ENCODE data around the gene EEF1AKMT4.

Gene EEF1AKMT4

DNA sequence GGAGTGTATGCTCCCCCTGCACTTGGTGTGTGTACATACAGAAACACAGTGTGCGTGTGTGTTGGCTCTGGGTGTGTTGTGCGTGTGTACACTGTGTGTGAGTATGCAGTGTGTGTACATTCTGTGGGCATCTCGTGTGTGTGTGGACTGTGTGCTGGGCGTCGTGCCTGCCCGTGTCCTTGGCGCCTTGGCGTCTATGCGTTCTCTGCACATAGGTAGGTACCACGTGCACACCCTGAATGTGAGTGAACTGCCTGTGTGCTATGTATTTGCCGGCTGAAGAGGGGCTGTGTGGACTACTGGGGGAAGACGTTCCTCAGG lies 25.9 kb downstream of the EEF1AKMT4 start:
- H3K4me3 ChIP-seq: no peak overlapping the region
- H3K27ac ChIP-seq: no peak overlapping the region
- TF ChIP-seq, protein P1, sequence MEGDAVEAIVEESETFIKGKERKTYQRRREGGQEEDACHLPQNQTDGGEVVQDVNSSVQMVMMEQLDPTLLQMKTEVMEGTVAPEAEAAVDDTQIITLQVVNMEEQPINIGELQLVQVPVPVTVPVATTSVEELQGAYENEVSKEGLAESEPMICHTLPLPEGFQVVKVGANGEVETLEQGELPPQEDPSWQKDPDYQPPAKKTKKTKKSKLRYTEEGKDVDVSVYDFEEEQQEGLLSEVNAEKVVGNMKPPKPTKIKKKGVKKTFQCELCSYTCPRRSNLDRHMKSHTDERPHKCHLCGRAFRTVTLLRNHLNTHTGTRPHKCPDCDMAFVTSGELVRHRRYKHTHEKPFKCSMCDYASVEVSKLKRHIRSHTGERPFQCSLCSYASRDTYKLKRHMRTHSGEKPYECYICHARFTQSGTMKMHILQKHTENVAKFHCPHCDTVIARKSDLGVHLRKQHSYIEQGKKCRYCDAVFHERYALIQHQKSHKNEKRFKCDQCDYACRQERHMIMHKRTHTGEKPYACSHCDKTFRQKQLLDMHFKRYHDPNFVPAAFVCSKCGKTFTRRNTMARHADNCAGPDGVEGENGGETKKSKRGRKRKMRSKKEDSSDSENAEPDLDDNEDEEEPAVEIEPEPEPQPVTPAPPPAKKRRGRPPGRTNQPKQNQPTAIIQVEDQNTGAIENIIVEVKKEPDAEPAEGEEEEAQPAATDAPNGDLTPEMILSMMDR (IDR thresholded peaks at IDR 0.05): no peak
- DNase-seq (ENCODE audit: low spot score): no peak

DNA sequence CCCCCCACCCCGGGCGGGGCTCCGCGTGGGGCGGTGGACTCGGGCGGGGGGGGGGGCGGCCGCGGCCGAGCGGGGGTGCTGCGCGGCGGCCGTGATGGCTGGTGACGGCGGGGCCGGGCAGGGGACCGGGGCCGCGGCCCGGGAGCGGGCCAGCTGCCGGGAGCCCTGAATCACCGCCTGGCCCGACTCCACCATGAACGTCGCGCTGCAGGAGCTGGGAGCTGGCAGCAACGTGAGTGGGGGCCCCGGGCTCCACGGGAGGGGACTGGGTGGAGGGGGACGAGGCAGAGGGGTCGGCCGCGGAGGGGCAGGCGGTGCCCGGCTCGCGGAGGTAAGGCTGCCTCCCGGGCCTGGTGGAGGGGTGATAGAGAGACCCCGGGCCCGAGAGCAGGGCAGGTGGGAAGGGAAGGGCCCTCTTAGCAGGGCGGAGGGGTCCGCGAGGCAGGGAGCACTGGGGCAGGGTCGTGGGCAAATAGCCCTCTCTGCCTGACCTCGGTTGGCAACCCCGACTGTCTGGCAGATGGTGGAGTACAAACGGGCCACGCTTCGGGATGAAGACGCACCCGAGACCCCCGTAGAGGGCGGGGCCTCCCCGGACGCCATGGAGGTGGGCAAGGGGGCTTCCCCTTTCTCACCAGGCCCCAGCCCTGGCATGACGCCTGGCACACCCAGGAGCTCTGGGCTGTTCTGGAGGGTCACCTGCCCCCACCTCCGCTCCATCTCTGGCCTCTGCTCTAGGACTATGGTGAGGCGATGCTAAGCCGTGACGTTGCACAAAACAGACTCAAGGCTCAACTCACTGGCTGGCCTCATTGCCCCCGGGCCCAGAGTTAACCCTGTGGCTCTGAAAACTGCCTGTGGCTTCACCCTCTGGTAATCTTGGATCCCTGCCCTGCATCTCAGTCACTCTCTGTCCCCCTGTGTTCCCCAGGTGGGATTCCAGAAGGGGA lies 26.8 kb downstream of the EEF1AKMT4 start, which contains the start of gene ECE2:
Gene ECE2, plus strand, starts transcription at position 62 of the 950 bp plus-strand sequence. Its CDS starts 132 bp downstream, at position 194.
- DNase-seq (ENCODE audit: low spot score): peak; percentile 43
- Histone ChIP-seq H3K4me3 (peak within 1 kb of the TSS; percentile 54), H3K27ac (no peak within 1 kb of the TSS)
- TF ChIP-seq, protein P1 (IDR thresholded peaks at IDR 0.05): no peak

DNA sequence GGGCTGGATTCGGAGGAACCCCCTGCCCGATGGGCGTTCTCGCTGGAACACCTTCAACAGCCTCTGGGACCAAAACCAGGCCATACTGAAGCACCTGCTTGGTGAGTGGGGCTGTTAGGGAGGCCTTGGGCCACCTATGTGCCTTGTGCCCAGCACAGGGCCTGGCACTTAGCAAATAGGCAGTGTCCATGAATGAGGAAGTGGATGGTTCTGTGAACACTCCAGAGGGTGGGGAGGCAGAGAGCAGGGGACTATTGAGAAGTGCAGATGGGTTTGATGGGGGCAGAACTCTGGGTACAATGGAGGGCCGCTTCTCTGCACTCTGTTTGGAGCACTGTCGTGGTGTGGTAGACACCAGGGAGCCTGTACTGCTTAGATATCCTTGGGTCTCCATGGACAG lies 27.9 kb downstream of the EEF1AKMT4 start:
- Histone ChIP-seq H3K4me3 (no peak overlapping the region), H3K27ac (no peak overlapping the region)
- TF ChIP-seq, protein P1 (IDR thresholded peaks at IDR 0.05): no peak
- DNase-seq (ENCODE audit: low spot score): no peak

DNA sequence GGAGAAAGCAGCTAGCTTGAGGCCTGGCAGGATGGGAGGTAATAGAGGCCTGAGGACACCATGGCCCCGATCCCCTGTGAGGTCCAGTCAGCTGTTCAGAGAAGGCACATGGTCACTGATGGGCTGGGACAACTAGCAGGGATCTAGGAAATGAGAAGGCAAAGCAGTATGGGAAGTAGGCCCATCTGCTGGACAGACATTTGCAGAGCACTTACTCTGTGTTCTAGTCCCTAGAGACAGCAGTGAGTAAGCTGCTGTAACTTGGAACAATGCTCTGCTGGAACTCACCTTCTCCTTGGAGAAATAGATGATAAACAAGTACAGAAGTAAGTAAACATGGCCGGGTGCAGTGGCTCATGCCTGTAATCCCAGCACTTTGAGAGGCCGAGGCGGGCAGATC lies 33.5 kb downstream of the EEF1AKMT4 start:
- TF ChIP-seq, protein P1 (IDR thresholded peaks at IDR 0.05): no peak
- DNase-seq (ENCODE audit: low spot score): no peak
- Histone ChIP-seq H3K27ac (no peak overlapping the region), H3K4me3 (no peak overlapping the region)

DNA sequence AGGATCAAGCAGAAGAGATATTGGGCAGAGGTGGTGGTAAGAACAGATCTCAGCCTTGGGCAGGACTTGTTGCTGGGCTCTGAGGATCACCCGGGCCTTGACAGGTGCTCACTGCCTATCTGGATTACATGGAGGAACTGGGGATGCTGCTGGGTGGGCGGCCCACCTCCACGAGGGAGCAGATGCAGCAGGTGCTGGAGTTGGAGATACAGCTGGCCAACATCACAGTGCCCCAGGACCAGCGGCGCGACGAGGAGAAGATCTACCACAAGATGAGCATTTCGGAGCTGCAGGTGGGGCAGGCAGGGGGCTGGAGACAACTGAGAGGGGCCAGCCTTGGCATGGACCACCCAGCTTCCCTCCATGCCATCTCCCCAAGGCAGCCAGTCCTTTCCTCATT lies 34.2 kb downstream of the EEF1AKMT4 start:
- Histone ChIP-seq H3K27ac (no peak overlapping the region), H3K4me3 (no peak overlapping the region)
- no peak for DNase-seq (ENCODE audit: low spot score)
- TF ChIP-seq, protein P1 (IDR thresholded peaks at IDR 0.05): no peak

DNA sequence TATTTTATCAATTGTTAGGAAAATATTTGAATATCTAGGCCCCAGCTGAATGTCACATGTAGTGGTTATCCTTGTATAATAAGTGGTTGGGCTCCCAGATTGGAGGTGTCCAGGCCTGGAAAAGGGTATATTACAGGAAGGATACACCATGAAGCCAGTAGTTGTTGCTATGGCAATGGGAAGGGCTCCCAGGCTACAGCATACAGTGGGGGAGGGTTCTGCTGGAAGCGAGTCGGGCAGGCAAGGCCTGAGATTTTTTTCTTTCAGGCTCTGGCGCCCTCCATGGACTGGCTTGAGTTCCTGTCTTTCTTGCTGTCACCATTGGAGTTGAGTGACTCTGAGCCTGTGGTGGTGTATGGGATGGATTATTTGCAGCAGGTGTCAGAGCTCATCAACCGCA lies 35.2 kb downstream of the EEF1AKMT4 start:
- DNase-seq (ENCODE audit: low spot score): no peak
- TF ChIP-seq, protein P1 (IDR thresholded peaks at IDR 0.05): no peak
- Histone ChIP-seq H3K4me3 (no peak overlapping the region), H3K27ac (no peak overlapping the region)

DNA sequence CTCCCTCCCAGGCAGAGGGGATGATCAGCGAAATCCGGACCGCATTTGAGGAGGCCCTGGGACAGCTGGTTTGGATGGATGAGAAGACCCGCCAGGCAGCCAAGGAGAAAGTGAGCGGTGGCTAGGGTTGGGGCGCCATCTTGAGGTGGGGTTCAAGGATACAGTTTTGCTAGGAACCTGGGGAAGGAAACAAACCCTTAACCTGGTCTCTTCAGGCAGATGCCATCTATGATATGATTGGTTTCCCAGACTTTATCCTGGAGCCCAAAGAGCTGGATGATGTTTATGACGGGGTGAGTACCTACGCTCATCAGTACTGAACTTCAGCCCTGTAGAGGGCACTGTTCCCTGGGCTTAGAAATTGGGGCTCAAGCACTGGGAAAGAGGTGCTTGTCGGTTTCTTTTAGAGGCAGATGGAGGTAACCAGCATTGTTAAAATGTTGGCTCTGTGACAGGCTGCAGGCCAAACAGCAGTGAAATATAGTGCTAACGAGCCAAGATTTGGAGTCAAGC lies 40.0 kb downstream of the EEF1AKMT4 start:
- Histone ChIP-seq H3K27ac (no peak overlapping the region), H3K4me3 (no peak overlapping the region)
- no peak for DNase-seq (ENCODE audit: low spot score)
- TF ChIP-seq, protein P1 (IDR thresholded peaks at IDR 0.05): peak; percentile 20
